Measurements from ENCODE around the gene ZNF474. TPM values are rescaled to one million over a fixed set of nuclear protein-coding genes. Genes with fewer than 3 reads are reported as not detected.

ZNF474 gene
- total RNA-seq, 1 experiment from 2014 or later, result 4.9 TPM

DNA sequence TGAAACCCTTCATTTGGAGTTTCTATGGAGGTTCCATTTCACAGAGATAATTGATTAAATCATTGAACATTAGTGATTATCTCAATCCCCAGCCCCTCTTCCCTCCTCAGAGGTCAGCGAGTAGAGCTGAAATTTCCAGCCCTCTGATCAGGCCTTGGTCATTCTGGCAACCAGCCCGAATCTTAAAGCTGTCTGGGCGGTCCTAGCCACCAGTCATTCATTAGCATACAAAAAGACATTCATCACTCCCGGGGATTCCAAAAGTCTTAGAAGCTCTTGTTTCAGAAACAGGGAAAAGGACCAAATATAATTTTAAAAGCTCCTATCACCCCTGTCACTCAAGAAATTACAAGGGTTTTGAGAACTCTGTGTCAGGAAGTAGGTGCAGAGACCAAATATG, 41.3 kb downstream of the ZNF474 start:
- no peak for DNase-seq (ENCODE audit: low read depth)
- in situ Hi-C loops (cut with HindIII; ENCODE audit: low pct_unique_long_range_greater_than_20kb, low sequenced_read_pairs), result no loop called here

DNA sequence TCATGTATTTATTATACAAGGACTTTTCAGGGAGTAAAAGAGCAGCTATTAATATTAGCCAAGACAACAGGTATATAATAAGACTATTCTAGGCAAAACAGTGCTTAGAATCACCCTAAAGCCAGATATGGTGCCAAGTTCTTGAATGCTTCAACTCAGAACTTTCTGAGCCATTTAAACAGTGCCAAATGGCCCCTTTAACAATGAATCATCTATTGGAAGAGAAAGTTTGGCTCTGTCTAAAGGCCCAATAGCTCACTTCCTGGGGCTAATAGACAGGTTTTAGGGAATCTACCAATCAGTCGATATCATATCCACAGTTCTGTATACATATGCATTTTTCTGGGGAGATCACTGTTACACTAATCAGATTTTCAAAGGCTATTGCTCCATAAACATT, 42.9 kb downstream of the ZNF474 start:
- no peak for DNase-seq (ENCODE audit: low read depth)
- in situ Hi-C loops (cut with HindIII; ENCODE audit: low pct_unique_long_range_greater_than_20kb, low sequenced_read_pairs), result no loop called here

DNA sequence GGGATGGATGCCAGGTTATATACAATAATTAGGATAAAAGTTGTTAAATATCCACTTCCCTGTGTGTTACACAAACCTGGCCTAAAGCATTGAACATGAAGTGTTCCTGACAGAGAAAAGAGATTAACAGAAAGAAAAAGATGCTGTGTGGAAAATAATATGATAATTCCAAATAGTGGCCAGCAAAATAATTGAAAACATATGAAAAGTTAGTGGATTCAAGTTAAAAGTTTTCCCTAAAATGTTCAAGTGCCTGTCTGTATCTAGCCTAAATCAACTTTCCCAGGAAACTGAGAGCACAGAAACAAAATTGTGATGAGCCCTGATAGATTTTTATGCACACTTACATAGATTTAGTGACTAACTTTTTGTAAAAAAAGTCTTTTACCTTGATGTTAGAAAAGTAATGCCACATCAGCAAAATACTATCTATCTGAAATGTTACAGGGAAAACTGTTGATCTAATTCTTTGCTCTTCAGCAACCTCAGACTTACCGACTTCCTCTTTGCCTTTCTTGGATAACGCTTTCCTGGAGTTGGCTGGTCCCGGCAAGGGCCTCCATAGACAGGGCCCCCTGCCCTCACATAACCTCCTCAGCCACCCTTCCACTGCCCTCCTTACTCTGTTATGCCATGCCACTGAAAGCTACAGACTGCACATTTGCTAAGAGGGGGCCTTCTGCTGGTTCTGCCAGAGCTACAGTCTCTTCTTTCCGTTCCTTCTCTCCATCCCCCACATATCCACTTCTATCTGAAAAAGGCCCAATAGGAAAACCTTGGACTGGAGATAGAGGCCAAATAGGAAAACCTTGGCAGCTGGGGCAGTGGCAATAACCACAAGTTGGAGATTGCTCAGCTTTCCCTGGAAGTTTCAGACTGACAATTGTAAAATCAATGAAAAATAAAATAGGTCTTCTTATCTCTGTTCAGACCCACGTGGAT, 44.4 kb downstream of the ZNF474 start:
- no peak for DNase-seq (ENCODE audit: low read depth)
- in situ Hi-C loops (cut with HindIII; ENCODE audit: low pct_unique_long_range_greater_than_20kb, low sequenced_read_pairs), result no loop called here

DNA sequence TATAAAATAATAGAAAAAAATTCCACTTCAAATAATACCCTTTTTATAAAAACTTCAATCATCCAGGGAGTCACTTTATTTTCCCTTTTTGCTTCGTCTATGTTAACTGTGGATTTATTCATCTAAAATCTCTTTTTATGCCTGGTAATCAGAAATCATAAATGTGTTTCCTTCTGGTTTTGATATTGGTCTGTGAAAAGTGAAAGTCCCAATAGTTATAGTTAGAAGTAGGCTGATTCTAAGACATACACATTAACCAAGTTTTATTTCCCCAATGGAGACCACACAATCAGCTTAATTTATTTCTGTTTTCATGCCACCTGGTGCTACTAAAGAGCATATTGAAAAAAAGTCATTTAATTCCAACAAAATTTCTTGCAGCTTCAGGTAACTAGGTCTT, 45.7 kb downstream of the ZNF474 start:
- in situ Hi-C loops (cut with HindIII; ENCODE audit: low pct_unique_long_range_greater_than_20kb, low sequenced_read_pairs), result no loop called here
- DNase-seq (ENCODE audit: low read depth), result no peak

DNA sequence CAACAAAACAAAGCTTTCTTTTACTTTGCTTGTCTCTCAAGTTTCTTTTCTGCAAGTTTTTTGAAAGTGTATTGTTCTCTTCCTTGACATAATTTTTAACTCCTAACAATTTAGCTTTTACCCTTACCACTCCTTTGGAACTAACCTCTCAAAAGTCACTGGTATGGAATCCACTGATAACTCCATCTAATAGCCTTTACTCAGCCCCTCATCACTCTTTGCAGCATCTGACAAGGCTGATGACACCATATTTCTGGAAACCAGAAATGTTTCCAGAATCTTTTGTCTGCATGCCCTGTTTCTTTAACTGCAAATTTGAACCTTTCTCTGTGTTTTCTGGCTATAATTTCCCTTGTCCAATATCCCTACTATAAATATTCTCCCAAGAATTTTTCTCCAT, 46.5 kb downstream of the ZNF474 start:
- in situ Hi-C loops (cut with HindIII; ENCODE audit: low pct_unique_long_range_greater_than_20kb, low sequenced_read_pairs), result no loop called here

DNA sequence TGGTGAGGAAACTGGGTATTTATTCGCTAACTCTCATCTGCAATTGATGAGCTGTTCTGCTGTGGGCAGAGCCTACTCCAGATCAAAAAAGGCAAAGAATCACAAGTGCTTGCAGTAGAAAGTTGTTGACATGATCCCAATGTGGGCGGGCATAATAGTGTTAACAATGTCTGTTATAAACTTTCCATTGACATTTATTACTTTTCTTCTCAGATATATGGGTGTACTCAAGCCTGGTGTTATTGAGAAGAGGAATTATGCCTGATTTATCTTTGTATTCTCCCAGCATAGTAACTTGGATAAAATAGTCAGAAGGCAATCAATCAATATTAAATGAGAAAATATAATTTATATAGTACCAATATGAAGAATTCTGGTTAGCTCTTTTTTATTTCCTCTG, 47.8 kb downstream of the ZNF474 start:
- in situ Hi-C loops (cut with HindIII; ENCODE audit: low pct_unique_long_range_greater_than_20kb, low sequenced_read_pairs), result no loop called here
- DNase-seq (ENCODE audit: low read depth), result no peak

More for the DNA sequence above, 46.5 kb downstream of the ZNF474 start:
- DNase-seq (ENCODE audit: low read depth), result no peak

DNA sequence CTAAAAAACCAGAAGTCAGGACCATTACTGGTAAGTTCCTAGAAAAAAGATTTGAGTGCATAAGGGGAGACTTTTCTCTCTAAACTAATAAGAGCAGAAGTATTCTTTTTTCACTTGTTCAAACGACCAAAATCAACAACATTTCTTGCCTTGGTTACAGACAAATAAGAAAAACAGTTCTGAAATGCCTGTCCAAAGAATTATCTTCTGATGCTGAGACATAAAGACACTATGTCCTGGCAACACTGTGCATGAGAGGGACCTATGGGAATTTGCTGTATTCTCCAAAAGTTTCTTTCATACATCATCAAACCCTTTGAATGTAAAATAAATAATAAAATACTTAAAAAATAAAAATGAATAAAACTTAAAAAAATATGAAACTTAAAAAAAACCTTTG, 50.4 kb downstream of the ZNF474 start:
- in situ Hi-C loops (cut with HindIII; ENCODE audit: low pct_unique_long_range_greater_than_20kb, low sequenced_read_pairs), result no loop called here
- DNase-seq (ENCODE audit: low read depth), result no peak

DNA sequence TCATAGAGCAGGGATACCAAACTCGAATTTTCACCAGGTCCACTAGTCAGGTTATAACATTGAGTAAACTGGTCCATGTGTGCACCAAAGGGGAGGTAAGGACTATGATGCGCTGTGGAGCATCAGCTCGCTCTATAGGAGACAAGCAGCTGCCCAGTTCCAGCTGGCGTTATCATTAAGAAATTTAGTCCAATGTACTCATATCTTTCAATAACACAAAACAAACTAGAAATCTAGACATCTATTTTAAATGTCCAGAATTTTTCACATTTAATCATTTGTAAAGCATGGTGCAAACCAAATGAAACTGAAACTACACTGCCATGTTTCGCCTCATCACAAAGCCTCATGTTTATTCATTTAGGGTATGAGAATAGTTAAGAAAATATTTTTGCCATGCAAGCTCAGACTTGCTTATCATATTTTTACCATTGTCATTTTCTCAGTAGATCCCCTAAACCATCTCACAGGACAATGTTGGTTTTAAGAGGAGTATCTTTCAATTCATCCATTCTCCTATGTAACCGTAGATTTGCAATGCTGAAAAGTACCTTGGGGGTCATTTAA, 50.9 kb downstream of the ZNF474 start:
- in situ Hi-C loops (cut with HindIII; ENCODE audit: low pct_unique_long_range_greater_than_20kb, low sequenced_read_pairs), result no loop called here

DNA sequence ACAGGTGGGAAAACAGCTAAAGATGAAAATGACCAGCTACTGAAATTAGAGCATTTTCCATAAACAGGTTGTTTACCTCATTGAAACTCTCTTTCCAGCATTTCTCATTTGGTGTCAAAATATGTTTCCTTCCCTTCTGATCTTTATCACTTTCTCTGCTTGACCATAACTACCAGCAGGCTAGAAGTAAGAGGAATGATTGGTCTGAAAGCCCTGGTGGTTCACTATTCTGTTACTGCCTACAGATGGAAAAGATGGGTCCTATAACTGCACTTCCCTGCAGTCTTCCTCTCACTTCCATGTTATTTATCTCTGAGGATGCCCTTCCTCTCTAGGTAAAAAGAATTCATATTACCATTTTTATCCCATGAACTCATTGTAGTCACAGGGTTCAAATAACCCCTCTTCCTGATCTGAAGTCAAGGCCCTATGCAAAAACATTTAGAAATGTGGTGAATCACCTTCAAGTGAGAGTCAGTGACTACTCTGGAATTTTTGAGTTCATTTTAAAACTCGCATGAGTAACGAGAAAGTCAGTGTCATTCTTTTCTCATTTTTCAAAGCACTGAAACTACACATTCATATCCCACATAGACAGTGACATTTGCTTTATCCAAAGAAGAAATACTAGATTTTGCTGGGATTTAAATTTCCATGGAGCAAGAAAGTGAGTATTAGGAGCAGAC, 51.7 kb downstream of the ZNF474 start:
- in situ Hi-C loops (cut with HindIII; ENCODE audit: low pct_unique_long_range_greater_than_20kb, low sequenced_read_pairs), result no loop called here
- no peak for DNase-seq (ENCODE audit: low read depth)

More for the DNA sequence above, 50.9 kb downstream of the ZNF474 start:
- no peak for DNase-seq (ENCODE audit: low read depth)

DNA sequence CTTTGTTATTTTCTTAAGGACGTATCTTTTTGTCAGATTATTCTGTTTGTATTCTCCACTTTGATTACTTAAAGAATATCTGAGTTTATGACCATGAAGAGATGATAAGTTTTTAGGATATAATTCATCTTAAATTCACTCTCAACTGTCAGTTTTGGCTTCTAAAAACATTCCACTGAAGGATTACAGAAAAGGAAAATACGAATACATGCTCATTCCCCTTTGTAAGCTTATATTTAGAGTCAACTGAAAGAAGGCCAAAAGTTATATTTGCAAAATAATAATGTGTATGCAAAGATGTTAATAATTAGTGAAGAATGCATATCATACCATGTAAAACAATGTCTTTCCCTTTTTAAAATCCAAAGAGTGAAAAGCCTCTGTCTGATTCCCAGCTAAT, 52.5 kb downstream of the ZNF474 start:
- in situ Hi-C loops (cut with HindIII; ENCODE audit: low pct_unique_long_range_greater_than_20kb, low sequenced_read_pairs), result no loop called here
- no peak for DNase-seq (ENCODE audit: low read depth)

DNA sequence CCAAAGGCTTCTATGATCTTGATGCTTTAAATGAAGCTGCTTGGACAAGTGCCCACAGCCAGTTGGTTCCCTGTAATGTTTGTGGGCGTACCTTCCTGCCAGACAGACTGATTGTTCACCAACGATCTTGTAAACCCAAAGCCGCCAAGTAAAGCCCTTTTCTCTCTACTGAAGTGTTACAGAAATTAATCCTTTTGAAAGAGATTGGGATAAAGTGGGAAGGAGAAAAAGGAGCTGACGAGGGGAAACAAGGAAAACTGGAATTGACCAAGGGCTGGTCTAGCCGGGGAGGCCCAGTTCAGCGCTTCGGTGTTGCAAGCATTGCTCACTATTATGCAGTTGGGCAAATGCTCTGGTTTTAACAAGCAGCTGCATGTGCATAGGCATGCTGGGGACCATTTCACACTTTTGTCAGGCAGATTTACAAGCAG, 53.2 kb downstream of the ZNF474 start:
- no peak for DNase-seq (ENCODE audit: low read depth)
- in situ Hi-C loops (cut with HindIII; ENCODE audit: low pct_unique_long_range_greater_than_20kb, low sequenced_read_pairs), result no loop called here

DNA sequence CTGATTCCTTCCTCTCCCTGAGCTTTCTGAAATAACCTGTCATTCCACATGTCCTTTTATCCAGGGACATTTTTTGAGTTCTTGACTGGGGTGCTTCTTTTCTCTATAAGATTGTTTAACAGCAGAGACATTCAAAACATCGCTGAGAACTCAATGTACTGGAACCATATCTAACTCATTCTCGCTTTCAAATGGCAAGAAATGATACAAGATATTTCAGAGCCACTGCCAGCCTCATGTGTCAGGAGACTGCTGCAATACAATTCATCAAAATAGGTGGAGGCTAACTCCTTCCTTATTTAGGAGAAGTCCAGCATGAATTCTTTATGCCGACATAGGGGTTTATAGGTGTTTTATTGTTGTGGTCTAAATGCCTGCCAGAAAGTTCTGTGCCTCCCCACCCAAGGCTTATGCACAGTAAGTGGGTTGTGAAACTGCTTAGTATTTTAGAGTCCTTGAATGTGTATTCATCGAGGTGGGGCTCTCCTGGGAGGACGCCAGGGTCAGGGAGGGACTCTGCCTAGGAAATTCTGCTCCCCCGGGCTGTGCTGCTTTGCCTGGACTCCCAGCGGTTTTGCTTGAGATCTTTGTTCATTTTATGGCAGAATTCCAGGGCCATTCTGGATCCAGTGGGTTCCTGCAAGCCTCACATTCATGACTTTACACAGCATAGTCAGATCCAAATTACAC, 53.9 kb downstream of the ZNF474 start:
- no peak for DNase-seq (ENCODE audit: low read depth)
- in situ Hi-C loops (cut with HindIII; ENCODE audit: low pct_unique_long_range_greater_than_20kb, low sequenced_read_pairs), result no loop called here

DNA sequence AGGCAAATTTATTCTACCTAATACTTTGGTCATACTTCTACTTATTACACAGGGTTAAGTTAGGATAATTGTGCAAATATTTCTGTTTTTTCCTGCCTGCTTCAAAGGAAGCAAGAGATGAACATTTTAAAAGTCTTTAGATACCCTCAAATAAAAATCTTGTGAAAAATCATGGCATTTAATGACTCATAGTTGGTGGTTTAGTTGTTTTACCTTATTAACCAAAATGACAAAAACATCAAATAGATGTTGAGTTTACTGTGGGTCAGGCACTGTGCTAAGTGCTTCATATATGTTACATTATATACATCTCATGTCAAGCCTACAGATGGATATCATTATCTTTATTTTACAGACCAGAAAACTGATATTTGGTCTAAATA, 54.4 kb downstream of the ZNF474 start:
- in situ Hi-C loops (cut with HindIII; ENCODE audit: low pct_unique_long_range_greater_than_20kb, low sequenced_read_pairs), result no loop called here
- DNase-seq (ENCODE audit: low read depth), result no peak

DNA sequence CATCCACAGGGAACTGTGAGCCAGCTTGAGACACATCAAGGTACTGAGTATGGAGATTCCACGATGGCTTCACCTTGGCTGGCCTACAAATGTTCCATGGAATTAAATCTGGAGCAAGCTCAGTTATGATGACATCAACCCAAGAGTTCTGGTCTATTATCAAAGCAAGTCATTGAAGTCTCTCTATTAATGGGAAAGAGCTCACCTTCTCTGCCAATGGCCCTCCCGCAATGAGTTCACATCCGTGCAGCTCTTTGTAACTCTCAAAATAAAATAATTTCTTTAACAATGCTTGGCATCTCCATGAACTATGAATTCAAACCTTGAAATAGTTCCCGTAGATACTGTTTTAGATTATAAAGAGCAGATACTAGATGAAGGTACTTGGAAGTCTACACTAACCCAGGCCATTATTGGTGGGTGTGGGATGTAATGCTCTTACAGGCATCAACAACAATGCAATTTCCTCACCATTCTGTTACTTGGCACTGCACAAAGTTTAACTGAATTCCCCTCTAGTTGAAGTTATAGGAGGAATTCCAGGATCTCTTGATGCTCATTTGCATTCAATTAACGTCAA, 55.4 kb downstream of the ZNF474 start:
- no peak for DNase-seq (ENCODE audit: low read depth)
- in situ Hi-C loops (cut with HindIII; ENCODE audit: low pct_unique_long_range_greater_than_20kb, low sequenced_read_pairs), result no loop called here

DNA sequence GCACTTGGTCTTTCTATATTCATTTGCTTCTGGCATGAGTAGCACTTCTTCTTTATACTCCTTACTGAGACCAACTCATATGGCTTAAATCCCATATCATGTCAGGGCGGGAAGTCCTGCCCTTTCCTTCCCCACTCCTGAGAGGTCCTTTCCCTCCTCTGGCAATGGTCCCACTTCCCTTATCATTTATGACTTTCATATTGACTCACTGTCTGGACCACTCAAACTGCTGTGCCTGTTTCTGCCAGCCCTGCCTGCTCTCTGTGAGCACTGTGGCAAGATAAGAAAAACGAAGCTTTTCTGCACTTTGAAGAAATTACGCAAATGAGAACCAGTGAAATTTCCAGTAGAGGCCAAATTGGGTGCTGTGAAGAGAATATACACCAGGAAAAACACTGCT, 58.1 kb downstream of the ZNF474 start:
- in situ Hi-C loops (cut with HindIII; ENCODE audit: low pct_unique_long_range_greater_than_20kb, low sequenced_read_pairs), result no loop called here
- no peak for DNase-seq (ENCODE audit: low read depth)

DNA sequence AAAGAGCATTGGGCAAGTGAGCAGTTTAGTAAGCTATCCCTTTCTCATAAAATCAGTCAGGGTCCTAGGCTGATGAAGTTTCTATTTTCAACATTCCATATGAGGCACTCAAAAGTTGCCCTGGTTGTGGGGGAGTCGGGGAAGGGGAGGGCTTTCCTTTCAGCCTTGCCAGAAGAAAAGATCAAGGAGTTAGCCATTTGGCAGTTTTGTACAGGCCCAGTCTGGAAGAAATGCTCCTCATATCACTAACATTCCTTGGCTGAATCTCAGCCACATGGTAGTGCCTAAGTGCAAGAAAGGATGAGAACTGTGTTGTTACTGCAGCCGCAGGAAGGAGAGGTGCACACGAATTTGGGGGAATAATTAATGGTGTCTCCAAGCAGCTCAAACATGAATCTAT, 60.8 kb downstream of the ZNF474 start:
- in situ Hi-C loops (cut with HindIII; ENCODE audit: low pct_unique_long_range_greater_than_20kb, low sequenced_read_pairs), result no loop called here
- no peak for DNase-seq (ENCODE audit: low read depth)

DNA sequence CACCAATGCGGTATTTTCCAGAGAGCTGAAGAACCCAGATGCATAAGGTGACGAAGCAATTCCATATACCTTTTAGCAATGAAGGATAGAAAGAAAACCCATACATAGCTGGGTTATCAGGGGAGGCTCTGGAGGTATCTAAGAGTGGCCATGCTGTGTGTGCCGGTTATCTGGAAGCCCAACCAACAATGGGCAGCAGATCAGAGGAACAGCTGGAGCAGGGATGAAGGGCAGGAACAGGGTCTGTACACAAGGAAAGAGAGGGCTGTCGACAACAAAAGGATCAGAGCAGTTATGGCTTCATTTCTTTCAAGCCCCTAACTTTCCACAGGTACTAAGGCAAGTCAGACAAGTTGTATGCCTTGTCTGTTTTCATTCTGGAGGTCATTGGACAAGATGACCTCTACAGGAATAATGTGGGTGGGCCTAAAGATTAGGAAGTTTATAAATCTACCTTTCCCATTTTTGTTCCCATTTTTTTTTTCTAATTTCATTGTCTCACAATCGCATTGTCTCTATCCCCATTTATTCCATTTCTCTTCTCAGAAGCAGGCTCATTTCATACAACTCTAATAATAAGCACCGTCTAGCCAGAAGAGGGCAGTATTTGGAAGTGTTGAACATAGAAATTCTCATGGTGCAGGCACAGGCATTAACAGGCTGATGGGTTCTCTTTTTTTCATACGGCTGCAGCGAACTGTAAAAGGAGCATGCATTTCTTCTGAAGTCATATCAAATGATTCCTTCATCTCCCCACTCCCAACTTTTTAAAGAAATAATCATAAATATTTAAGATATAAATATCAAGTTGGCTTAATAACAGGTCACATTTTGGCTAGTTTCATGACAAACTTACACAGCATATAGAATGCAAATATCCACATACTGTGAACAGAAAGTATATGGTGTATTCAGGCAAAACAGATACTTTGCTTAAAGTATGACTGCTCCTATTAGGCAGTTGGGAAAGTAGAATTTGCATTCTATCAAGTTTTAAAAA, 63.5 kb downstream of the ZNF474 start:
- DNase-seq (ENCODE audit: low read depth), result peak; percentile 33
- in situ Hi-C loops (cut with HindIII; ENCODE audit: low pct_unique_long_range_greater_than_20kb, low sequenced_read_pairs), result no loop called here

Measured in Caki2 (cell line).